HG02678 (cell line): Measurements from ENCODE around the gene LZTR1.
A peak's percentile ranks its signal among the peaks of the same experiment; 100 is the strongest.

ENCODE experiments used
- ATAC-seq: cut with Tn5 transposase; IDR thresholded peaks from one replicate; pipeline ENCODE4 v1.9.1; 2021; ENCODE audit warnings: mild to moderate bottlenecking, moderate library complexity; ENCODE audit not compliant: unreplicated experiment

Gene LZTR1

GRCh38 chr22:21012446-21013407 lies 30.6 kb downstream of the LZTR1 start:
- ATAC-seq = no peak

- ATAC-seq = peak; percentile 13
Measured at GRCh38 chr22:21013657-21014201, 31.6 kb downstream of the LZTR1 start.

- ATAC-seq = peak; percentile 88
Measured at GRCh38 chr22:21014202-21014725, 32.2 kb downstream of the LZTR1 start.

GRCh38 chr22:21014726-21015465 lies 32.8 kb downstream of the LZTR1 start, which contains the start of gene P2RX6:
TSS of gene P2RX6 (plus strand) at chr22:21015165. CDS start at chr22:21015175, 10 bp downstream.
- ATAC-seq = no peak

GRCh38 chr22:21015466-21016006 lies 33.4 kb downstream of the LZTR1 start:
- no peak for ATAC-seq

- ATAC-seq = no peak
Measured at GRCh38 chr22:21016644-21017420, 34.7 kb downstream of the LZTR1 start.

GRCh38 chr22:21018314-21018713 lies 36.2 kb downstream of the LZTR1 start:
- ATAC-seq = no peak

- no peak for ATAC-seq
Measured at GRCh38 chr22:21020802-21021429, 38.8 kb downstream of the LZTR1 start.

GRCh38 chr22:21022507-21022906 lies 40.4 kb downstream of the LZTR1 start:
- no peak for ATAC-seq

GRCh38 chr22:21022955-21023614 lies 41.0 kb downstream of the LZTR1 start:
- no peak for ATAC-seq

GRCh38 chr22:21025266-21025665 lies 43.2 kb downstream of the LZTR1 start:
- ATAC-seq = no peak

- no peak for ATAC-seq
Measured at GRCh38 chr22:21025763-21026755, 44.0 kb downstream of the LZTR1 start.

- ATAC-seq = no peak
Measured at GRCh38 chr22:21026783-21027692, 44.9 kb downstream of the LZTR1 start.

GRCh38 chr22:21028277-21029251 lies 46.5 kb downstream of the LZTR1 start:
- ATAC-seq = no peak

- no peak for ATAC-seq
Measured at GRCh38 chr22:21029486-21030025, 47.5 kb downstream of the LZTR1 start.
